ENCODE data around the gene NFATC2IP.

DNA sequence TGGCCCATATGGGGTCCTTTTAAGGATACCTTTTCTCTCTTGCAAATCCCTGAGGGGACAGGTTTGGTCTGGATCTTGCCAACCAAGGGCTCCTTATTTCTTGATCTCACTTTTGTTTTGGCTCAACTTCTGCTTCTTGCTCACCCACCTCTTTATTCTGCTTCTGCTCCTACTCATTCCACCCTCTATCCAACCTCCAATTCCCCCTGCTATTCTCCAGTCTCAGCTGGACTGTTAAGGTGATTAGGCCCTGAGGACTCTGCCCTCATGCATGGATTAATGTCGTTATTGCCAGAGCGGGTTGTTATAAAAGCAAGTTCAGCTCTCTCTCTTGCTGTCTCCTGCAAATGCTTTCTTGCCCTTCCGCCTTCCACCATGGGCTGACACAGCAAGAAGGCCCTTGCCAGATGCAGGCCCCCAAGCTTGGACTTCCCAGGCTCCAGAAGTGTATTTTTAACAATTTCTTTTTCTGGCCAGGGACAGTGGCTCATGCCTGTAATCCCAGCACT is 63.9 kb downstream of the NFATC2IP start:
- TF ChIP-seq, protein P1, sequence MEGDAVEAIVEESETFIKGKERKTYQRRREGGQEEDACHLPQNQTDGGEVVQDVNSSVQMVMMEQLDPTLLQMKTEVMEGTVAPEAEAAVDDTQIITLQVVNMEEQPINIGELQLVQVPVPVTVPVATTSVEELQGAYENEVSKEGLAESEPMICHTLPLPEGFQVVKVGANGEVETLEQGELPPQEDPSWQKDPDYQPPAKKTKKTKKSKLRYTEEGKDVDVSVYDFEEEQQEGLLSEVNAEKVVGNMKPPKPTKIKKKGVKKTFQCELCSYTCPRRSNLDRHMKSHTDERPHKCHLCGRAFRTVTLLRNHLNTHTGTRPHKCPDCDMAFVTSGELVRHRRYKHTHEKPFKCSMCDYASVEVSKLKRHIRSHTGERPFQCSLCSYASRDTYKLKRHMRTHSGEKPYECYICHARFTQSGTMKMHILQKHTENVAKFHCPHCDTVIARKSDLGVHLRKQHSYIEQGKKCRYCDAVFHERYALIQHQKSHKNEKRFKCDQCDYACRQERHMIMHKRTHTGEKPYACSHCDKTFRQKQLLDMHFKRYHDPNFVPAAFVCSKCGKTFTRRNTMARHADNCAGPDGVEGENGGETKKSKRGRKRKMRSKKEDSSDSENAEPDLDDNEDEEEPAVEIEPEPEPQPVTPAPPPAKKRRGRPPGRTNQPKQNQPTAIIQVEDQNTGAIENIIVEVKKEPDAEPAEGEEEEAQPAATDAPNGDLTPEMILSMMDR (IDR thresholded peaks at IDR 0.05), result no peak
- TF ChIP-seq POLR2A (IDR thresholded peaks at IDR 0.05), result no peak

Data from body of pancreas (tissue), 4 donors.